Keratinocyte (primary cell): ENCODE data around the gene C2orf92. TPM values are rescaled to one million over a fixed set of nuclear protein-coding genes. Genes with fewer than 3 reads are reported as not detected.

ENCODE experiments used
- DNase-seq: peaks from one replicate; pipeline ENCODE4 v3.0.0-alpha.2; 2011; ENCODE audit warnings: low read depth, missing footprints, low spot score
- FAIRE-seq: peaks from 2 replicates; lab custom pipeline; 2011; peaks lifted over from hg19 to GRCh38; lab: Jason Lieb, UNC
- H2AFZ ChIP-seq: 2 replicates; pipeline ENCODE4 v1.6.0; 2012; ENCODE audit warnings: low read length, control low read depth, inconsistent platforms; ENCODE audit not compliant: control insufficient read depth
- H3K27ac ChIP-seq: 2 replicates; pipeline ENCODE4 v1.5.1; 2011; ENCODE audit warnings: low read length; ENCODE audit not compliant: control insufficient read depth, insufficient read depth
- H3K27me3 ChIP-seq: 3 replicates; pipeline ENCODE4 v1.6.0; 2011; ENCODE audit warnings: low read length; ENCODE audit not compliant: control insufficient read depth, insufficient read depth; ENCODE audit errors: extremely low read depth
- H3K36me3 ChIP-seq, 2 experiments: 2 replicates in 1 of 2; 3 replicates in 1 of 2; pipeline ENCODE4 v1.5.1; 2011; ENCODE audit warnings: low read length in 2 of 2, mild to moderate bottlenecking in 1 of 2; ENCODE audit not compliant: control insufficient read depth in 2 of 2, insufficient read depth in 2 of 2; ENCODE audit errors: extremely low read depth in 1 of 2
- H3K4me1 ChIP-seq: 3 replicates; pipeline ENCODE4 v1.5.1; 2011; ENCODE audit warnings: low read length; ENCODE audit not compliant: control insufficient read depth, insufficient read depth; ENCODE audit errors: extremely low read depth
- H3K4me2 ChIP-seq: 3 replicates; pipeline ENCODE4 v1.6.0; 2011; ENCODE audit warnings: low read depth, low read length; ENCODE audit not compliant: control insufficient read depth, insufficient read depth; ENCODE audit errors: extremely low read depth
- H3K4me3 ChIP-seq, 3 experiments: fragments of 200-600 bp in 1 of 3; sonication (generic) in 1 of 3; 2 replicates in 2 of 3; 3 replicates in 1 of 3; pipeline ENCODE4 v1.5.1; 2011 to 2016; ENCODE audit warnings: low read length in 3 of 3, mild to moderate bottlenecking in 3 of 3, control low read depth in 2 of 3, inconsistent platforms in 1 of 3, low read depth in 1 of 3, mixed read lengths in 1 of 3, mixed run types in 1 of 3, moderate library complexity in 1 of 3; ENCODE audit not compliant: control insufficient read depth in 2 of 3, insufficient read depth in 2 of 3; ENCODE audit errors: extremely low read depth in 1 of 3
- H3K79me2 ChIP-seq: 2 replicates; pipeline ENCODE4 v1.6.0; 2012; ENCODE audit warnings: low read length; ENCODE audit not compliant: control insufficient read depth, insufficient read depth
- H3K9ac ChIP-seq: 3 replicates; pipeline ENCODE4 v1.6.0; 2011; ENCODE audit warnings: low read length; ENCODE audit not compliant: control insufficient read depth, insufficient read depth; ENCODE audit errors: extremely low read depth
- H3K9me1 ChIP-seq: 3 replicates; pipeline ENCODE4 v1.6.0; 2011; ENCODE audit warnings: low read length; ENCODE audit not compliant: control insufficient read depth, insufficient read depth; ENCODE audit errors: extremely low read depth
- H3K9me3 ChIP-seq: 2 replicates; pipeline ENCODE4 v1.5.1; 2012; ENCODE audit warnings: low read depth, low read length; ENCODE audit not compliant: control insufficient read depth
- H4K20me1 ChIP-seq: 3 replicates; pipeline ENCODE4 v1.6.0; 2011; ENCODE audit warnings: low read length; ENCODE audit not compliant: control insufficient read depth, insufficient read depth; ENCODE audit errors: extremely low read depth
- CTCF ChIP-seq, 3 experiments: IDR thresholded peaks in 1 of 3; conservative IDR thresholded peaks in 1 of 3; optimal IDR thresholded peaks in 1 of 3; 2 replicates in 2 of 3; 3 replicates in 1 of 3; pipeline versions ENCODE3 to v1.5.1; 2011; ENCODE audit warnings: low read length in 3 of 3, mild to moderate bottlenecking in 3 of 3, moderate library complexity in 2 of 3, control low read depth in 1 of 3, inconsistent platforms in 1 of 3; ENCODE audit not compliant: insufficient read depth in 2 of 3; ENCODE audit errors: extremely low read depth in 1 of 3
- EZH2 ChIP-seq: IDR thresholded peaks from one replicate; pipeline ENCODE4 v1.6.1; 2012; ENCODE audit warnings: inconsistent platforms, mild to moderate bottlenecking, low read length, moderate library complexity
- dilution Hi-C: fragments of 300-500 bp; cut with MboI; formaldehyde crosslinking; loops from one replicate; pipeline ENCODE4 v1.7.0; 2020; ENCODE audit warnings: low sequenced_read_pairs; ENCODE audit not compliant: extremely low pct_ligation_motif_present
- polyA plus RNA-seq, 5 experiments: library from polyadenylated mRNA; depleted of rRNA in 3 of 5; stranded (reverse) in 3 of 5; stranded (forward) in 1 of 5; unstranded in 1 of 5; fragments of >200 nt; gene quantifications; 1 replicate in 1 of 5; 2 replicates in 3 of 5; 3 replicates in 1 of 5; pipeline versions ENCODE4 v1.2.1 to v1.2.3, GENCODE V29; 2011 to 2012; ENCODE audit warnings: missing spikeins in 2 of 5, low read depth in 1 of 5, low replicate concordance in 1 of 5

C2orf92 gene
- polyA plus RNA-seq, 1 donor (not counting 4 experiments of a cell fraction or from before 2014, with no cell fraction given): 1.6 TPM

GRCh38 chr2:97738179-97739019 lies 68.9 kb downstream of the C2orf92 start:
- no peaks in the 10 kb centered on the region for H3K9me3 ChIP-seq
- H3K9ac ChIP-seq: no peak overlapping the region
- H3K79me2 ChIP-seq: no peaks in the 10 kb centered on the region
- DNase-seq (no peak), FAIRE-seq (no peak)
- TF ChIP-seq CTCF (optimal IDR thresholded peaks at IDR 0.05 in 1 of 3, IDR thresholded peaks at IDR 0.05 in 1 of 3, conservative IDR thresholded peaks at IDR 0.05 in 1 of 3; ENCODE audit: extremely low read depth in 1 of 3, insufficient read depth in 2 of 3, low read length in 3 of 3) (no peak), EZH2 (no peak)
- no peaks in the 10 kb centered on the region for H4K20me1 ChIP-seq
- H2AFZ ChIP-seq: no peak overlapping the region
- peaks cover 13% of the 10 kb centered on the region for H3K4me1 ChIP-seq
- no peaks in the 10 kb centered on the region for H3K36me3 ChIP-seq
- H3K27me3 ChIP-seq: no peaks in the 10 kb centered on the region
- dilution Hi-C loops: no loop called here
- H3K9me1 ChIP-seq: no peaks in the 10 kb centered on the region
- no peak overlapping the region for H3K27ac ChIP-seq
- H3K4me2 ChIP-seq: no peak overlapping the region
- H3K4me3 ChIP-seq: no peak overlapping the region

- Histone ChIP-seq H3K27me3 (no peaks in the 10 kb centered on the region), H3K9me3 (no peaks in the 10 kb centered on the region), H3K4me1 (peaks cover 13% of the 10 kb centered on the region), H3K4me2 (no peak overlapping the region), H3K79me2 (no peaks in the 10 kb centered on the region), H3K9ac (no peak overlapping the region), H3K9me1 (no peaks in the 10 kb centered on the region), H2AFZ (no peak overlapping the region), H3K27ac (no peak overlapping the region), H3K4me3 (no peak overlapping the region), H4K20me1 (no peaks in the 10 kb centered on the region), H3K36me3 (no peaks in the 10 kb centered on the region)
- DNase-seq: no peak
- TF ChIP-seq EZH2 (no peak), CTCF (optimal IDR thresholded peaks at IDR 0.05 in 1 of 3, IDR thresholded peaks at IDR 0.05 in 1 of 3, conservative IDR thresholded peaks at IDR 0.05 in 1 of 3; ENCODE audit: extremely low read depth in 1 of 3, insufficient read depth in 2 of 3, low read length in 3 of 3) (no peak)
- dilution Hi-C loops: no loop called here
- FAIRE-seq: no peak
These were observed 69.7 kb downstream of the C2orf92 start for GRCh38 chr2:97739020-97739892.
